GM21717 (cell line): ENCODE measurements around the gene SPINDOC.
A peak's percentile ranks its signal among the peaks of the same experiment; 100 is the strongest.
"Not testable (repeated sequence)": the region's sequence is repeated elsewhere in the genome, so short reads cannot be mapped to it uniquely, and the experiment has no call there.

Experiments used
- ATAC-seq: cut with Tn5 transposase; IDR thresholded peaks from one replicate; pipeline ENCODE4 v1.9.1; 2021; ENCODE audit warnings: mild to moderate bottlenecking, moderate library complexity; ENCODE audit not compliant: unreplicated experiment

Gene SPINDOC, protein sequence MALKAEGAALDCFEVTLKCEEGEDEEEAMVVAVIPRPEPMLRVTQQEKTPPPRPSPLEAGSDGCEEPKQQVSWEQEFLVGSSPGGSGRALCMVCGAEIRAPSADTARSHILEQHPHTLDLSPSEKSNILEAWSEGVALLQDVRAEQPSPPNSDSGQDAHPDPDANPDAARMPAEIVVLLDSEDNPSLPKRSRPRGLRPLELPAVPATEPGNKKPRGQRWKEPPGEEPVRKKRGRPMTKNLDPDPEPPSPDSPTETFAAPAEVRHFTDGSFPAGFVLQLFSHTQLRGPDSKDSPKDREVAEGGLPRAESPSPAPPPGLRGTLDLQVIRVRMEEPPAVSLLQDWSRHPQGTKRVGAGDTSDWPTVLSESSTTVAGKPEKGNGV

DNA sequence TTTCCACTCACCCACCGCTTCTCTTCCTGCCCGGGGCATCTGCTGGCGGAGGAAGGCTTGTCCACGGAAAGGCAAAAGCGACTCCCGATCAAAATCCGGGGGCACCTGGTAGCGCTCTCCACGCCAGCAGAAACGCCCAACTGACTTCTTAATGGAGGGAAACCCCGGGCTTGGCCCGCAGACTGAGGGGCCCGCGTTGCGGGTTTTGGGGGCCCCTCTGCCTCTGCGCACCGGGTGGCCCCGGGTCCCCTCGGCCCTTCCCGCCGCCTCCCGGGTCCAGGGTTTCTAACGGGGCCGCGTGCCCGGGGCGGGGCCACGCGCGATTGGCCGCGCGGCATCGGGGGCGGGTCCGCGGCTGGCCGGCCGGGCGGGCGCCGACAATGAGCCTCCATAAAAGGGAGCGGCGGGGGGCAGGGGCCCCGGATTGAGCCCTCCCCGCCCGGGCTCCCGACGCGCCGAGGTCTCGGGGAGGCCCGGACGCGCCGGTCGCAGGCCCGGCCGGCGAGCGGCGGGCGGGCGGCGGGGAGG lies at the start of gene SPINDOC:
SPINDOC (plus strand) TSS at position 422 of the 528 bp plus-strand sequence. CDS start 231 bp downstream, outside the sequence.
- peak; percentile 63 for ATAC-seq

DNA sequence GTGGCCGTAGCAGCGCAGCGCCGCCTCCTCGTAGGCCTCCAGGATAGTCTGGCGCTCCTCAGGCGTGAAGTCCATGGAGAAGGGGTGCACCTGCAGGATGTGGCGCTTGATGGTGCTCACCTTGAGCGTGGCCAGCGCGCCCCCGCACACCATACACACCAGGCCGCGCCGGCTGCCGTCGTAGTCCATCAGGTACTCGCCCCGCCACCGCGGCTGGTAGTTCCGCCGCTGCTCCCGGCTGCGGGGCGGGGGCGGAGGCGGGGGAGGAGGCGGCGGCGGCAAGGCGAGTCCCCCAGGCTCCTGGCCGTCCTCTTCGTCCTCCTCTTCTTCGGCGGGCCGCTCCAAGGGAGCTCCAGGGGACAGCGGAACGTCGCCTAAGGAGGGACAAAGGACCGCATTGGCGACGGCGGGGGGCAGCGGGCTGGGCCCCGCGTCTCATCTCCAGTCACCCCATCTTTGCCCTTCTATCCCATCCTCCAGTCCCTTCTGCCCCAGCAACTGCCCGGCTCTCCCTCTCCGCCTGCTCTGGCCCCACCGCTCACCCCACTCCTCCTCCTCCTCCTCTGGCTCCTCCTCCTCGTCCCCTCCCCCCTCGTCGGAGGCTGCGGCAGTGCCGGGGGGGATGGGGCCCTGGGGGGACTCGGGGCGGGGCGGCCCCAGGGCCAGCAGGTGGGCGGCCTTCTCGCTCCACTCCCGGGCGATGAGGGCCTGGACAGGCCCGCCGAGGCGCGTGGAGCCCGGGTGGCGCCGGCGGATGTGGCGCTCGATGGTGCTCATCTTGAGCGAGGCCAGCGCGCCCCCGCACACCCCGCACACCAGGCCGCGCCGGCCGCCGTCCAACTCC lies 49.5 kb upstream of the SPINDOC start:
- no peak for ATAC-seq

DNA sequence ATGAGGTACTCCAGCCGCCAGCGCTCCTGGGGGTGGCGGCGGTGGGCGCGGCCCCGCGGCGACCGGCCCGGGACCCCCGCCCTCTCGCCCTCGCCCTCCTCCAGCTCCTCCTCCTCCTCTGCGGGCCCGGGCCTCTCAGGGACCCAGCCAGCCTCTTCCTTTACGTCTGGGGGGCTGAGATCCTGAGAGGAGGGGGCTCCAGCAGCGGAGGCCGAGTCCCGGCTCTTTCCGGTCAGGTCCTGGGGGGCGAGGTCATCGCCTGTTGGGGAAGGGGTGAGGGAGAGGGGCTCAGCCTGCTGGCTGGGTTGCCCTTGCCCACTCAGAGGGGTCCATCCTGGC lies 48.9 kb upstream of the SPINDOC start:
- no peak for ATAC-seq

DNA sequence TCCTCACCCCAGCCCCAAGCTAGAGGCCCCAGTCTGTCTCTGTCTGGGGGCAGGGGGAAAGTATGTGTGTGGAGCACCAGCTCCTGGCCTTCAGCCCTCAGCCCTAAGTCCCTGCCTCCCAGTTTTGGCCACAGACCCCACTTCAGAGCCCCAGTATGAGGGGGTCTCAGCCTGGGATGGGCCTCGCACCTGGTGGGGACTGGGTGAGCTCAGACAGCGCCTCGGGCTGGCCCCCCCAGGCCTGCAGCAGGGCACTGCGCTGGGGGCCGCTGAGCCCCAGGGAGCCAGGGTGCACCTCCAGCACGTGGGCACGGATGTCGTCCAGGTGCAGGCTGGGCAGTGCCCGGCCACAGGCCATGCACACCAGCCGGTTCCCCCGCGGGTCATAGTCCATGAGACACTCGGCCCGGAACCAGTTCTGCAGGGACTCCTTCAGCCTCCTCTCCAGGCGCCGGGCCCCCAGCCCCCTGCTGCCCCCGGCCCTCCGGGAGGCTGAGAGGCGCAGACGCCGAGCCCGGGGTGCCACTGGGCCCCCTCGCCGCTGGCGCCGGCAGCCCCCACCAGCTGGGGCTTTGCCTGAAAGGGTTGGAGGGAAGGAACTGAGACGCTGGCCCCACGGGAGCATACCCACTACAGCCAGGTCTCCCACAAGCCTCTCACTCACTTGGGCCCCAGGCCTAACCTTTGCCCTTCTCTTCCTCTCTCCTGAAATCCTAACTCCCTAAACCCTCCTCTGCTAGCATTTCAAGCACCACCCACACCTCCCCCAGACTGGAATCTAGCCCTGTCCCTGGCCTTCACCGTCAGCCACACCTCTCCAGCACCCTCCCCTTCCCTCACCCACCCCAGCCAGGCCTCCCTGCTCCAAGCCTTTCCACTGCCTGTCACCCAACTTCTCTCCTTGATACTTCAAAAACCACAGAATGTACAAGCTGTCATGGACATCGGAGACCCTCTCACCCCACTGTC lies 48.3 kb upstream of the SPINDOC start:
- no peak for ATAC-seq

DNA sequence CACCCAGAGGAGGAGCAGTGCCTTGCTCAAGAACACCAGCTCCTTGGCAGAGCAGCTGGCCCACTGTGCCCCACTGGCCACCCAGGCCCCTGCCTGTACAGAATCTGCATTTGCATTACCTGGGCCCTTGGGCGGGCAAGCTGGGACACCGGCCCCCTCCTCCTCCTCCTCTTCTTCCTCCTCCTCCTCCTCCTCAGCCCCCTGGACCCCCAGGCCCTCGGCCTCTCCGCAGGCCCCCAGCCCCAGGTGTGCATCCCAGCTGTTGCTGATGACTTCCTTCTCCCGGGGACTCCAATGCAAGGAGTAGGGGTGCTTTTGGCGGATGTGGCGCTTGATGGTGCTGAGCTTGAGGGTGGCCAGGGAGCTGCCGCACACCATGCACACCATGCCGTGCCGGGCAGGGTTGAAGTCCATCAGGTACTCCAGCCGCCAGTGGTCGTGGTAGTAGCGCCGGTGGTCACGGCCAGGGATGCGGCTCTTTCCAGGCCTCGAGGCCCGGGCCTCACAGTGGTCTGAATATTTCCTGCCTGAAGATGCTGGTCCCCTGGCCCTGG lies 47.5 kb upstream of the SPINDOC start:
- no peak for ATAC-seq

DNA sequence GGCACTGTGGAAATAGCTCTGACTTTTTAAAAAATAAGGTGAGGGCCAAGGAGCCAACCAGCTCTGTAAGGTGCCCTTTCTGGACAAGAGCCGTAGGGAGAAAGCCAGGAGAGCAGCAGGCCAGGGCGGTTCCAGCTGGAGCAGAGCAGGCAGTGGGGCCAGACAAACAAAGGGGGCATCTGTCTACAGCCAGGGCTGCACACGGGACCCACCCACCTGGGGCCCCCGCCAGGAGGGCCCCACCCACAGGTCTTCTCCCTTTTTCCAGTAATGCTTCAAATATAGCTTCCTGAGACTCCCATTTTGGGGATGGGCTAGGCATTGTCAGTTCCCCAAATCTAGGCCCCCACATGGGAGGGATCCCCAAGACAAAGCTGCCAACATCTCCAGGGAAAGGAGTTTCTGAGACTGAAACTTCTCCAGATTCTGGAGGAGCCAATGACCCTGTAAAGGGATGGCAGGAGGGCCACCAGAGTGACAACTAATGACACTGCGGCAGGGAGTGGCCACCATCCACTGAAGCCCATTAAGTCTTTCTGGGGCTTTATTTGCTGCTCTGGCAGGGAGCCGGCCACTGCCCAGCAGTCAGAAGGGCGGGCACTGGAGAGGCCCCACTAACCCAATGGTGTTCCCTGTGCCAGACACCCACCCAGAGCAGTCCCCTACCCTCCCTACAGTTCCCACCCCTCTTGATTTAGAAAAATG lies 46.6 kb upstream of the SPINDOC start:
- no peak for ATAC-seq

DNA sequence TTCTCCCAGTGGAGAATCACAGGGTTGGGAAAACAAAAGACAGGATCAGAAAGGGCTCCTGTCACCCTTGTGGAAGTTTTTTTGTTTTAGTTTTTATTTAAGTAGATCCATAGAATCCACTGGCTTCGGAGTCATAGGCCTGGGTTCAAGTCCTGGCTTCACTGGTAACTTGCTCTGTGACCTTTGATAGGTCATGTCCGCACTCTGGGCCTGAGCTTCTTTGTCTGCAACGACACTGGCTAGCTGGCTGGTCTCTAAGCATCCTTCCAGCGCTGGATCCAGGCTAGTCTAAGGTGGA lies 46.0 kb upstream of the SPINDOC start:
- no peak for ATAC-seq

DNA sequence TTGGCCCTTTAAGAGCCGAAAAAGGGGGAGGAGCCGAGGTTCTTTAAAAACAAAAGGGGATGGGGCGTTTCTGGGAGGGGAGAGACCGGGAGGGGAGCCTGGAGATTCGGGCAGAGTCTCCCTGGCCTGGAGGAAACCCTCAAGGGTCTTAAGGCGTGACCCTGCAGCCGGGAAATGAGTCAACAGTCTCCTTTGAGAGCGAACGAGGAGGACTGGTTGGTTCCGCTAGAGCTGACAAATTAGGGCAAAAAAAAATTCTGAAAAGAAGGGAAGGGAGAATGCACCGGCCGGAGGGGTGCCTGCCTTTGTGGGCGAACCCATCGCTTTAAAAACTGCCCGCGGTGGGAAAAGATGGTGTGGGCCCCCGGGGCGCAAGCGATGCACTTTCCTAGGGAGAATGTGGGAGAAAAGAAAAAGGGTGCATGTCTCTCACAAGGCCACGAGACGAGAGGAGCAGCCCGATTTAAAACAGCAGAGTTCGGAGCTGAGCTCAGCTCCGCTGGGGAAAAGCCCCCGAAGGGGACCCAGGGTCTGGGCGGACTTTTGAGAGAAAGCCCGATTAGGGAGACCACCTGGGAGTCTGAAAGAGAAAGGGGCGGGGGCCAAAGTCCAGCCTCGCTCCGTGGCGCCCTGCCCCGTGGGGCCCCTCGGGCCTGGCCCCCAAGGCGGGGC lies 45.6 kb upstream of the SPINDOC start:
- no peak for ATAC-seq

DNA sequence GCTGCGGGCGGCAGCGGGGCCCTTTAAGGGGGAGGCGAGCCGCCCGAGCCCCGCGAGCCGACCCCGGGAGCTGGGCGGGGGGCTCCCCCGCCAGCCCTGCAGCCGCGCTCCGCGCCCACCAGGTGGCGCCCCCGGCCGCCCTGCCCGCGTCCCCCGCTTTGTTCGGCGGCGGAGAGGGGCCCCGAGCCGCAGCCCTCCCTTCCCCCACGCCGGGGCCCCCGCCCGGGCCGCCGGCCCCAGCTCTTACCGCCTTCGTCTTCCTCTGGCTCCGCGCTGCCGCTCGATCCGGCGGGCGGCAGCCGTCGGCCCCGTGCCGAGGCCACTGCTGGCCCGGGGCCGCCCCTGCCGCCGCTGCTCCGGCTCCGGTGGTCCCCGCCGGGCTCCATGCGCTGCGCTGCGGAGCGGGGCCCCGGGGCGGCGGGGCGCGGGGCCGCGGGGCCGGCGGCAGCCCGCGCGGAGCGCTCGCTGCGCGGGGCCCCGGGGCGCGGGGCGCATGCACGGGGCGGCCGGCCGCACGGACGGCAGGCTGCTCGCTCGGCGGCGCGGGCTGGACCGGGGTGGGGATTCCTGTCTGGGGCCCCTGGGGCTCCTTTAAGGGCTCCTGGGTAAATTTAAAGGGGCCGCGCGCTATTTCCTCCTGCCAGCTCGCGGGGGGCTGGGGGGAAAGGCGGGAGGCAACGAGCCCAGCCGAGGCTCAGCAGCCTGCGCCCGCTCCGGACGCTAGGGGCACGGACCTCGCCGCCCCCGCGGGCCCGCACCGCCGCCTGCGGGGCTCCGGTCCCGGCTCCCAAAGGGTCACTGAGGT lies 44.8 kb upstream of the SPINDOC start, which contains the start of gene ZFTA:
ZFTA (minus strand) TSS at position 539 of the 805 bp plus-strand sequence; CDS start at position 386, 153 bp downstream.
- ATAC-seq = peak; percentile 60

DNA sequence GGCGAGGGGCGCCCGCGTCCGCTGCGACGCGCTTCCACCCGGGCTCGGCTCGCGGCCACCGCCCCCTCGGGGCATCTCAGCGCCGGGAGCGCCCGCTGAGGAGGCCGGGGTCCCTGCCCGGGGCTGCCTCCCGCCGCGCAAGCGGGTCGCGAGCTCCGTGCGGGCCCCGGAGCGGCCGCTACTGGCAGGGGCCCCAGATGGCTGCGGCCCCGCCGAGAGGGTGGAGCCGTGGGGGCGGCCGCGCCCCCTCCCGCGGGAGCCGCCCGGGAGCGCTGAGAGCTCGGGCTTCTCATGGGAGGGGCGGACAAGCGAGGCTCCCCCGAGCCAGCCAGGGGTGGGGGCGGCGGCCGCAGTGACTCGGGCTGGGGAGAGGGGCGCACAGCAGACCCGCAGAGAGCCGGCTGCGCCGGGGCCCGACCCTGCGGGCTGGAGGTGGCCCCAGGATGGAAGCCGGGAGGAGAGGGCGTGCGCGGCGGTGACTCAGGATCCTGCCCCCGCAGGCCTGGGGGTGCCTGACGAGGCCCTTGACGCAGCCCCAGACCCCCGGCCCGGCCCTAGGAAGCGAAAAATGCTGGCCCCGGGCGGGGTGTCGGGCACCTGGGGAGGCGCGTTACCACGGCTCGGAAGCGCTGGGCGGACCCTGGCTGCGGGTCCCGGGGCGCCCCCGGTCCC lies 44.1 kb upstream of the SPINDOC start:
- ATAC-seq = peak; percentile 45

DNA sequence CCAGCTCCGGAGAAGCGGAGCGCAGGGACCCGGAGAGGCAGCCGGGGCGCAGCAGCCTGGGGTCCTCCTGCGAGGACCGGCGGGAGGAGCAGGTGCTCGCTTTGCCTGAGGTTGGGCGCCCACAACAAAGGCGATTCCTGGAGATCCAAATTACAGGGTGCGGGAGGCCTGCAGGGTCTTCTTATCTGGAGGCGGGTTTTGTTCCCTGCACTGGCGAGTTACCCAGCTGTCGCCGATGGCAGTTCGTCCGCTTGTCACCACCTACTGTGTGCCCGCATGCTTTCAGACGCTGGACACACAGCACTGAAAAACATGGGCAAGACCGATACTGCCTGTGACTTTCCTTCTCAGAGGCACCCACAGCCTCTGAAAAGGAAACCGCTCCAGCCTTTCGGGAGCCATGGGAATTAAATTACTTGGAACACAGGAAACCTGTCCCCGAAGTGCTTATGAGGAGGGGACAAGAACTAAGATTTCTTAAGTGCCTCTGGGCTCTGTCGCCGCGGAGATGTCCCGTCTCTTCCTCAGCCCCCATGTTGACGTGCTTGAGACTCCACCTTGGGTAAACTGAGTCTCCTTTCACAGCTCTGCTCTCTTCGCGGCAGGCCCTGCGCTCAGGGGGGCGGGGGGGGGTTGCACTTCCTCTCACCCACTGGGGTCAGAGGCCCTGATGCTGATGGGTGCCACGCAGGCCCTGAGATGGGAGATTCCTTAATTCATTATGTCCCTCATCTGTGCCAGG lies 43.4 kb upstream of the SPINDOC start:
- ATAC-seq = no peak

DNA sequence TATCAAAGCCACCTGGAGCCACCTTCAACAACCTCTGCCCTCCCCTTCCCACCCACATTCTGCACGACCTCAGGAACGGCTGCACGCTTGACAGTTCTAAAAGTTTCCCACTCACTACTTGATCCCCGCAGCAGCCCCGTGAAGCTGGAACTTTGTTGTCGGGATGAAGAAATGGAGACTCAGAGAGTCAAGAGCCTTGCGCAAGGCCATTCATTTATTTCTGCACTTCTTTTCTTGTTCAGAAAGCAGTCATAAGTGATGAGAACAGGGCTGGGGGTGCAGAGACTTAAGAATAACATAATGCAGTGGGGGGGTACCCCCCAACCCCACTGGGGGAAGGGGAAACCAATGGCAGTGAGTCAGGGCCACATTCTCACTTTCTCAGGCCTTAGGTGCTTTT lies 42.5 kb upstream of the SPINDOC start:
- ATAC-seq = no peak

DNA sequence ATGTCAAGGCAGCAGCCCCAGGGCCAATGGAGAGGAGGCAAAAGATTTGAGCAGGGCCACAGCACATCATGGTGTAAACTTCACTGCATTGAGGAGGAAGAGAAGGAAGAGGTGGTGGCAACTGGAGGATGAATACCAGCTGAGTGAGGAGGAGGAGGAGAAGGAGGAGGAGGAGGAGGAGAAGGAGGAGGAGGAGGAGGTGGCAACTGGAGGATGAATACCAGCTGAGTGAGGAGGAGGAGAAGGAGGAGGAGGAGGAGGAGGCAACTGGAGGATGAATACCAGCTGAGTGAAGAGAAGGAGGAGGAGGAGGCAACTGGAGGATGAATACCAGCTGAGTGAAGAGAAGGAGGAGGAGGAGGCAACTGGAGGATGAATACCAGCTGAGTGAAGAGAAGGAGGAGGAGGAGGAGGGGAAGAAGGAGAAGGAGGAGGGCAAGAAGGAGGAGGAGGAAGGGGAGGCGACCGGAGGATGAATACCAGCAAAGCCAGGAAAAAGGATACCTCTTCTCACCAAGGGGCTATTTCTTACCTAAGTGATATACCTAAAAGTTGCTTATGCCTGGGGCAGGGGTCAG lies 41.4 kb upstream of the SPINDOC start:
- ATAC-seq = not testable (repeated sequence)

DNA sequence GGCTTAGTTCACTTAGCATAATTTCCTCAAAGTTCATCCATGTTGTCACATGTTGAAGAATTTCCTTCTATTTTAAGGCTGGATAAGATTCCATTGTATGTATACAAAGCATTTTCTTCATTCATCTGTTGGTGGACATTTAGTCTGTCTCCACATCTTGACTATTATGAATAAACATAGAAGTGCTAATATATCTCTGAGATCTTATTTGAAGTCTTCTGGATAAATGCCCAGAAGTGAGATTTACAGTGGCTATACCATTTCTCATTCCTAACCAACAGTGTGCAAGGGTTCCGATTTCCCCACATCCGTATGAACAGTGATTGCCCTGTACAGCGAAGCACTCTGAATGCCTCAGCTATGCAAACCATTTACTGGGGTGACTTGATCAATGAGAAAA lies 38.1 kb upstream of the SPINDOC start:
- no peak for ATAC-seq

DNA sequence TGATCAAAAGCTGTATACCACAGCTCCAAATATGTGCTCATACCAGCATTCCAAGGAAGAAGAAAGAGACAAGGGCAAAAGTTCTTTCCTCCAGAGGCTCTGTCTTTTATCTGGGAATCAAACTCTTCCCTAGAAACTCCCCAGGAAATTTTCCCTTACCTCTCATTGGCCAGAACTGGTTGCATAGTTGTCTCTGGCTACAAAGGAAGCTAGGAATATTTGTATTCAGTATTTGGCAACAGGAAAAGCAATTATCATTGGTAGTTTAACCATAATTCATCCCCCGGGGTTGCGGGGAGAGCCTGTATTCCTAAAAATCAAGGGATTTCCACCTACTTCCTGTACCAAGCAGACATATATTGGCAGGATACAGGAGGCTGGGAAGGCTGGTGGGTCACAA lies 34.2 kb upstream of the SPINDOC start:
- no peak for ATAC-seq

DNA sequence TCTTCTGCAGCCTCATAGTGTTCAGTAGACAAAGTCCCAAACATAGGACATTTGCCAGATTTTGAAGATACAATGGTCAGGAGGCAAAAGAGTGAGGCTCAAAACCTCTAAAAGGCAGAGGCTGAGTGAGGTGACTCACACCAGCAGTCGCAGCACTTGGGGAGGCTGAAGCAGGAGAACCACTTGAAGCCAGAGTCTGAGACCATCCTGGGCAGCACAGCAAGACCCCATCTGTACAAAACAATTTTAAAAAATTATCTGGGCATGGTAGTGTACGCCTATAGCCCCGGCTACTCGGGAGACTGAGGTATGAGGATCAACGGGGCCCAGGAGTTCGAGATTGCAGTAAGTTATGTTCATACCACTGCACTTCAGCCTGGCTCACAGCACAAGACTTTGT lies 30.5 kb upstream of the SPINDOC start:
- ATAC-seq = no peak
